Measurements from ENCODE around the gene GSKIP. TPM values are rescaled to one million over a fixed set of nuclear protein-coding genes. Genes with fewer than 3 reads are reported as not detected.

Gene GSKIP
- total and polyA plus RNA-seq, 2 experiments from 2014 or later: 17.4 to 50.9 TPM

- Mint-ChIP-seq H3K36me3 (ENCODE audit: low read depth) (no peaks in the 10 kb centered on the region), H3K4me3 (no peak overlapping the region), H3K4me1 (peaks cover 5% of the 10 kb centered on the region), H3K27me3 (ENCODE audit: insufficient read depth, low read depth, poor library complexity) (peaks cover 1% of the 10 kb centered on the region), H3K9me3 (no peaks in the 10 kb centered on the region), H3K27ac (no peak overlapping the region)
- H3K79me2 ChIP-seq (replicated peaks; ENCODE audit: insufficient read depth): no peaks in the 10 kb centered on the region
- no peak overlapping the region for H3K4me2 ChIP-seq
- H4K20me1 ChIP-seq (replicated peaks; ENCODE audit: insufficient read depth): no peaks in the 10 kb centered on the region
- no peak overlapping the region for H3K4me3 ChIP-seq
- no peak overlapping the region for H2AFZ ChIP-seq
- H3F3A ChIP-seq (replicated peaks; ENCODE audit: low read depth): no peaks in the 10 kb centered on the region
- no peaks in the 10 kb centered on the region for H3K27me3 ChIP-seq (ENCODE audit: insufficient read depth)
- H3K36me3 ChIP-seq (ENCODE audit: insufficient read depth): no peaks in the 10 kb centered on the region
- TF ChIP-seq EZH2phosphoT487 (IDR thresholded peaks at IDR 0.05; ENCODE audit: unreplicated experiment) (no peak), CTCF (conservative IDR thresholded peaks at IDR 0.05; ENCODE audit: low read depth in 2 of 2) (peak in 1 of 2 experiments; percentile 16; a peak in 1 of 4 replicates)
- H3K9me2 ChIP-seq (ENCODE audit: insufficient read depth): no peaks in the 10 kb centered on the region
- DNase-seq (ENCODE audit: low spot score): no peak
- no peak for ATAC-seq
- no peaks in the 10 kb centered on the region for H3K4me1 ChIP-seq (ENCODE audit: insufficient read depth)
- no peak overlapping the region for H3K27ac ChIP-seq (ENCODE audit: low read depth)
Observed at GRCh38 chr14:96418075-96418474, 54.7 kb downstream of the GSKIP start.

DNA sequence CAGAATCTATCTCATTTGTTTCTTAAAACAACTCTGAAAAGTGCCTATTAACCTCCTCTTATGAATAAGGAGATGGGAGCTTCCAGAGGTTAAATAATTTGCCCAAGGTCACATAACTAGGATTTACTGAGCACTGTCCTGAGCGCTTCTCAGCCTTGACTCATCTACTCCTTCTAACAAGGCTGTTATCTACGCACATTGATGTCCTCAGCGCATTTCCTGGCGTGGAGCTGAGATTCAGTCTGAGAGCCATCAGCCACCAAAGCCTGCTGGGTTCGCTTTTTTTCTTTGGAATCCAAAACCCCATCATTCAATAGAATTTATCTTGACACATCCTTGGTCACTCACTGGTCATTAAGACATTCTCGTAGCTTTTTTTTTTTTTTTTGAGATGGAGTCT lies 57.9 kb downstream of the GSKIP start:
- H2AFZ ChIP-seq: no peak overlapping the region
- ATAC-seq: no peak
- DNase-seq (ENCODE audit: low spot score): no peak
- no peak overlapping the region for H3K4me2 ChIP-seq
- H3K27ac ChIP-seq (ENCODE audit: low read depth): no peak overlapping the region
- no peaks in the 10 kb centered on the region for H3K4me1 ChIP-seq (ENCODE audit: insufficient read depth)
- TF ChIP-seq CTCF (conservative IDR thresholded peaks at IDR 0.05; ENCODE audit: low read depth in 2 of 2) (no peak), EZH2 (IDR thresholded peaks at IDR 0.05; ENCODE audit: low read depth, unreplicated experiment) (no peak)
- H3F3A ChIP-seq (replicated peaks; ENCODE audit: low read depth): no peaks in the 10 kb centered on the region
- no peak overlapping the region for H3K4me3 ChIP-seq
- Mint-ChIP-seq H3K4me3 (no peak overlapping the region), H3K27me3 (ENCODE audit: insufficient read depth, low read depth, poor library complexity) (peaks cover 1% of the 10 kb centered on the region), H3K36me3 (ENCODE audit: low read depth) (no peaks in the 10 kb centered on the region), H3K27ac (no peak overlapping the region), H3K4me1 (peaks cover 5% of the 10 kb centered on the region), H3K9me3 (no peaks in the 10 kb centered on the region)
- no peaks in the 10 kb centered on the region for H3K9me2 ChIP-seq (ENCODE audit: insufficient read depth)
- H3K79me2 ChIP-seq (replicated peaks; ENCODE audit: insufficient read depth): no peaks in the 10 kb centered on the region
- H3K27me3 ChIP-seq (ENCODE audit: insufficient read depth): no peaks in the 10 kb centered on the region
- H3K36me3 ChIP-seq (ENCODE audit: insufficient read depth): no peaks in the 10 kb centered on the region
- no peaks in the 10 kb centered on the region for H4K20me1 ChIP-seq (replicated peaks; ENCODE audit: insufficient read depth)

DNA sequence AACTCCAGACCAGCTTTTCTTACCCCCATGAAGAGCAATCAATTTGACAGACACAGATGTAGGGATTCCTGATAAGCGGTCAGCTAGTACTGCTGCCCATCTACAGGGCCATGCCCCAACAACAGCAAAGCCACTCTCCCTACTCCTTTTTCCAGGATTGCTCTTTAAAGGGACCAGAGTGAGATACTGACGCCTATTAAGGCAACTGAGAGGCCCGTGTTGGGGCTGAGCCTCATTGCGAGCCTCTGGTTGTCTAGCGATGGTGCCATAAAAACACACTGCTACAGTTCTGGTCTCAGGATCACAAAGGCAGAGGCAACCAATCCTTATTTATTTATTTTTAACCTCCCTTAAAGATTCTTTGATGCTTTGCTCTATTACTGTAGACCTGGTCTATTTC lies 59.7 kb downstream of the GSKIP start:
- Histone ChIP-seq H3K27me3 (ENCODE audit: insufficient read depth) (no peaks in the 10 kb centered on the region), H3K4me2 (no peak overlapping the region), H3K27ac (ENCODE audit: low read depth) (no peak overlapping the region), H3K36me3 (ENCODE audit: insufficient read depth) (no peaks in the 10 kb centered on the region), H3K4me1 (ENCODE audit: insufficient read depth) (no peaks in the 10 kb centered on the region), H3F3A (replicated peaks; ENCODE audit: low read depth) (no peaks in the 10 kb centered on the region), H2AFZ (no peak overlapping the region), H3K79me2 (replicated peaks; ENCODE audit: insufficient read depth) (no peaks in the 10 kb centered on the region), H3K9me2 (ENCODE audit: insufficient read depth) (no peaks in the 10 kb centered on the region), H4K20me1 (replicated peaks; ENCODE audit: insufficient read depth) (no peaks in the 10 kb centered on the region), H3K4me3 (no peak overlapping the region)
- Mint-ChIP-seq H3K4me1 (peaks cover 5% of the 10 kb centered on the region), H3K36me3 (ENCODE audit: low read depth) (no peaks in the 10 kb centered on the region), H3K27ac (no peak overlapping the region), H3K4me3 (no peak overlapping the region), H3K27me3 (ENCODE audit: insufficient read depth, low read depth, poor library complexity) (peaks cover 1% of the 10 kb centered on the region), H3K9me3 (no peaks in the 10 kb centered on the region)
- DNase-seq (ENCODE audit: low spot score): no peak
- no peak for ATAC-seq
- no peak for TF ChIP-seq NANOG (IDR thresholded peaks at IDR 0.05; ENCODE audit: borderline replicate concordance)
- TF ChIP-seq, protein P1, sequence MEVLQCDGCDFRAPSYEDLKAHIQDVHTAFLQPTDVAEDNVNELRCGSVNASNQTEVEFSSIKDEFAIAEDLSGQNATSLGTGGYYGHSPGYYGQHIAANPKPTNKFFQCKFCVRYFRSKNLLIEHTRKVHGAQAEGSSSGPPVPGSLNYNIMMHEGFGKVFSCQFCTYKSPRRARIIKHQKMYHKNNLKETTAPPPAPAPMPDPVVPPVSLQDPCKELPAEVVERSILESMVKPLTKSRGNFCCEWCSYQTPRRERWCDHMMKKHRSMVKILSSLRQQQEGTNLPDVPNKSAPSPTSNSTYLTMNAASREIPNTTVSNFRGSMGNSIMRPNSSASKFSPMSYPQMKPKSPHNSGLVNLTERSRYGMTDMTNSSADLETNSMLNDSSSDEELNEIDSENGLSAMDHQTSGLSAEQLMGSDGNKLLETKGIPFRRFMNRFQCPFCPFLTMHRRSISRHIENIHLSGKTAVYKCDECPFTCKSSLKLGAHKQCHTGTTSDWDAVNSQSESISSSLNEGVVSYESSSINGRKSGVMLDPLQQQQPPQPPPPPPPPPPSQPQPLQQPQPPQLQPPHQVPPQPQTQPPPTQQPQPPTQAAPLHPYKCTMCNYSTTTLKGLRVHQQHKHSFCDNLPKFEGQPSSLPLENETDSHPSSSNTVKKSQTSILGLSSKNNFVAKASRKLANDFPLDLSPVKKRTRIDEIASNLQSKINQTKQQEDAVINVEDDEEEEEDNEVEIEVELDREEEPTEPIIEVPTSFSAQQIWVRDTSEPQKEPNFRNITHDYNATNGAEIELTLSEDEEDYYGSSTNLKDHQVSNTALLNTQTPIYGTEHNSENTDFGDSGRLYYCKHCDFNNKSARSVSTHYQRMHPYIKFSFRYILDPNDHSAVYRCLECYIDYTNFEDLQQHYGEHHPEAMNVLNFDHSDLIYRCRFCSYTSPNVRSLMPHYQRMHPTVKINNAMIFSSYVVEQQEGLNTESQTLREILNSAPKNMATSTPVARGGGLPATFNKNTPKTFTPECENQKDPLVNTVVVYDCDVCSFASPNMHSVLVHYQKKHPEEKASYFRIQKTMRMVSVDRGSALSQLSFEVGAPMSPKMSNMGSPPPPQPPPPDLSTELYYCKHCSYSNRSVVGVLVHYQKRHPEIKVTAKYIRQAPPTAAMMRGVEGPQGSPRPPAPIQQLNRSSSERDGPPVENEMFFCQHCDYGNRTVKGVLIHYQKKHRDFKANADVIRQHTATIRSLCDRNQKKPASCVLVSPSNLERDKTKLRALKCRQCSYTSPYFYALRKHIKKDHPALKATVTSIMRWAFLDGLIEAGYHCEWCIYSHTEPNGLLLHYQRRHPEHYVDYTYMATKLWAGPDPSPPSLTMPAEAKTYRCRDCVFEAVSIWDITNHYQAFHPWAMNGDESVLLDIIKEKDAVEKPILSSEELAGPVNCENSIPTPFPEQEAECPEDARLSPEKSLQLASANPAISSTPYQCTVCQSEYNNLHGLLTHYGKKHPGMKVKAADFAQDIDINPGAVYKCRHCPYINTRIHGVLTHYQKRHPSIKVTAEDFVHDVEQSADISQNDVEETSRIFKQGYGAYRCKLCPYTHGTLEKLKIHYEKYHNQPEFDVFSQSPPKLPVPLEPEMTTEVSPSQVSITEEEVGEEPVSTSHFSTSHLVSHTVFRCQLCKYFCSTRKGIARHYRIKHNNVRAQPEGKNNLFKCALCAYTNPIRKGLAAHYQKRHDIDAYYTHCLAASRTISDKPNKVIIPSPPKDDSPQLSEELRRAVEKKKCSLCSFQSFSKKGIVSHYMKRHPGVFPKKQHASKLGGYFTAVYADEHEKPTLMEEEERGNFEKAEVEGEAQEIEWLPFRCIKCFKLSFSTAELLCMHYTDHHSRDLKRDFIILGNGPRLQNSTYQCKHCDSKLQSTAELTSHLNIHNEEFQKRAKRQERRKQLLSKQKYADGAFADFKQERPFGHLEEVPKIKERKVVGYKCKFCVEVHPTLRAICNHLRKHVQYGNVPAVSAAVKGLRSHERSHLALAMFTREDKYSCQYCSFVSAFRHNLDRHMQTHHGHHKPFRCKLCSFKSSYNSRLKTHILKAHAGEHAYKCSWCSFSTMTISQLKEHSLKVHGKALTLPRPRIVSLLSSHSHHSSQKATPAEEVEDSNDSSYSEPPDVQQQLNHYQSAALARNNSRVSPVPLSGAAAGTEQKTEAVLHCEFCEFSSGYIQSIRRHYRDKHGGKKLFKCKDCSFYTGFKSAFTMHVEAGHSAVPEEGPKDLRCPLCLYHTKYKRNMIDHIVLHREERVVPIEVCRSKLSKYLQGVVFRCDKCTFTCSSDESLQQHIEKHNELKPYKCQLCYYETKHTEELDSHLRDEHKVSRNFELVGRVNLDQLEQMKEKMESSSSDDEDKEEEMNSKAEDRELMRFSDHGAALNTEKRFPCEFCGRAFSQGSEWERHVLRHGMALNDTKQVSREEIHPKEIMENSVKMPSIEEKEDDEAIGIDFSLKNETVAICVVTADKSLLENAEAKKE (CRISPR knock-in tag; IDR thresholded peaks at IDR 0.05): no peak
